ENCODE data around the gene LRCH1. TPM values are rescaled to one million over a fixed set of nuclear protein-coding genes. Genes with fewer than 3 reads are reported as not detected.

The LRCH1 gene
- total and polyA plus RNA-seq, 2 experiments from 2014 or later, result 4.7 to 5.0 TPM

- no peak overlapping the region for H3K4me2 ChIP-seq (ENCODE audit: unreplicated experiment)
- no peak overlapping the region for H2AFZ ChIP-seq
- H3K4me3 ChIP-seq, result no peak overlapping the region
Observed at GRCh38 chr13:46571189-46571908, 18.4 kb downstream of the LRCH1 start.

GRCh38 chr13:46571909-46572595 lies 19.1 kb downstream of the LRCH1 start:
- Histone ChIP-seq H3F3A (ENCODE audit: insufficient read depth) (peaks cover 25% of the 10 kb centered on the region), H2AFZ (no peak overlapping the region), H3K36me3 (ENCODE audit: low read depth) (no peaks in the 10 kb centered on the region), H4K20me1 (ENCODE audit: insufficient read depth) (0 out of 2 replicates have a peak, but pooled peaks cover 3% of the 10 kb centered on the region), H3K4me1 (ENCODE audit: insufficient read depth) (peaks cover 29% of the 10 kb centered on the region), H3K9ac (no peak overlapping the region), H3K27me3 (replicated peaks; ENCODE audit: insufficient read depth) (no peaks in the 10 kb centered on the region), H3K4me3 (no peak overlapping the region), H3K79me2 (ENCODE audit: insufficient read depth) (peaks cover 85% of the 10 kb centered on the region), H3K9me3 (ENCODE audit: low read depth) (no peaks in the 10 kb centered on the region), H3K4me2 (ENCODE audit: unreplicated experiment) (no peak overlapping the region), H3K27ac (no peak overlapping the region), H3K9me2 (ENCODE audit: insufficient read depth) (no peaks in the 10 kb centered on the region)
- DNase-seq, result no peak
- in situ Hi-C loops (cut with MboI), result no loop called here
- TF ChIP-seq EZH2 (IDR thresholded peaks at IDR 0.05; ENCODE audit: insufficient read depth, poor library complexity, severe bottlenecking) (no peak), EZH2phosphoT487 (IDR thresholded peaks at IDR 0.05; ENCODE audit: insufficient read depth, low read depth) (no peak)
- WGBS, 2 experiments (ENCODE audit: low coverage in 1 of 2, low lambda C conversion rate in 2 of 2, missing lambda C conversion rate in 2 of 2), result 94 to 100% methylated on average over 4 to 7 of the region's 7 CpGs

More at GRCh38 chr13:46571189-46571908, 18.4 kb downstream of the LRCH1 start:
- Histone ChIP-seq H3K4me1 (ENCODE audit: insufficient read depth) (peaks cover 24% of the 10 kb centered on the region), H4K20me1 (ENCODE audit: insufficient read depth) (0 out of 2 replicates have a peak, but pooled peaks cover 3% of the 10 kb centered on the region), H3K27ac (no peak overlapping the region), H3K9me2 (ENCODE audit: insufficient read depth) (no peaks in the 10 kb centered on the region), H3K9ac (no peak overlapping the region), H3K79me2 (ENCODE audit: insufficient read depth) (peaks cover 85% of the 10 kb centered on the region), H3F3A (ENCODE audit: insufficient read depth) (peaks cover 18% of the 10 kb centered on the region), H3K9me3 (ENCODE audit: low read depth) (no peaks in the 10 kb centered on the region), H3K36me3 (ENCODE audit: low read depth) (no peaks in the 10 kb centered on the region), H3K27me3 (replicated peaks; ENCODE audit: insufficient read depth) (no peaks in the 10 kb centered on the region)
- no peak for TF ChIP-seq EZH2 (IDR thresholded peaks at IDR 0.05; ENCODE audit: insufficient read depth, poor library complexity, severe bottlenecking)
- no peak for TF ChIP-seq EZH2phosphoT487 (IDR thresholded peaks at IDR 0.05; ENCODE audit: insufficient read depth, low read depth)
- DNase-seq, result peak; percentile 62
- in situ Hi-C loops (cut with MboI), result no loop called here
- WGBS, 2 experiments (ENCODE audit: low coverage in 1 of 2, low lambda C conversion rate in 2 of 2, missing lambda C conversion rate in 2 of 2), result 74 to 77% methylated on average over 10 to 11 of the region's 11 CpGs

- H3K9me3 ChIP-seq (ENCODE audit: low read depth), result no peaks in the 10 kb centered on the region
- peaks cover 85% of the 10 kb centered on the region for H3K79me2 ChIP-seq (ENCODE audit: insufficient read depth)
- TF ChIP-seq EZH2 (IDR thresholded peaks at IDR 0.05; ENCODE audit: insufficient read depth, poor library complexity, severe bottlenecking) (no peak), EZH2phosphoT487 (IDR thresholded peaks at IDR 0.05; ENCODE audit: insufficient read depth, low read depth) (no peak)
- 0 out of 2 replicates have a peak, but pooled peaks cover 7% of the 10 kb centered on the region for H4K20me1 ChIP-seq (ENCODE audit: insufficient read depth)
- H3K27ac ChIP-seq, result no peak overlapping the region
- H3K4me1 ChIP-seq (ENCODE audit: insufficient read depth), result peaks cover 36% of the 10 kb centered on the region
- H3K36me3 ChIP-seq (ENCODE audit: low read depth), result no peaks in the 10 kb centered on the region
- 99% methylated on average over 6 of the region's 6 CpGs for WGBS, 2 experiments (ENCODE audit: low coverage in 1 of 2, low lambda C conversion rate in 2 of 2, missing lambda C conversion rate in 2 of 2)
- H3K9me2 ChIP-seq (ENCODE audit: insufficient read depth), result no peaks in the 10 kb centered on the region
- no peak overlapping the region for H2AFZ ChIP-seq
- H3K4me3 ChIP-seq, result no peak overlapping the region
- H3K27me3 ChIP-seq (replicated peaks; ENCODE audit: insufficient read depth), result no peaks in the 10 kb centered on the region
- no peak overlapping the region for H3K4me2 ChIP-seq (ENCODE audit: unreplicated experiment)
- no peak for DNase-seq
- in situ Hi-C loops (cut with MboI), result no loop called here
- no peak overlapping the region for H3K9ac ChIP-seq
- peaks cover 33% of the 10 kb centered on the region for H3F3A ChIP-seq (ENCODE audit: insufficient read depth)
Observed at GRCh38 chr13:46572752-46573431, 19.9 kb downstream of the LRCH1 start.

GRCh38 chr13:46575301-46575771 lies 22.4 kb downstream of the LRCH1 start:
- H3K36me3 ChIP-seq (ENCODE audit: low read depth), result no peaks in the 10 kb centered on the region
- peak overlapping the region; percentile 42 for H3K4me3 ChIP-seq
- WGBS, 2 experiments (ENCODE audit: low coverage in 1 of 2, low lambda C conversion rate in 2 of 2, missing lambda C conversion rate in 2 of 2), result 24 to 27% methylated on average over 3 of the region's 3 CpGs
- H3F3A ChIP-seq (ENCODE audit: insufficient read depth), result peaks cover 46% of the 10 kb centered on the region
- H3K4me1 ChIP-seq (ENCODE audit: insufficient read depth), result peaks cover 45% of the 10 kb centered on the region
- H3K9me2 ChIP-seq (ENCODE audit: insufficient read depth), result no peaks in the 10 kb centered on the region
- H2AFZ ChIP-seq, result no peak overlapping the region
- TF ChIP-seq EZH2phosphoT487 (IDR thresholded peaks at IDR 0.05; ENCODE audit: insufficient read depth, low read depth) (no peak), EZH2 (IDR thresholded peaks at IDR 0.05; ENCODE audit: insufficient read depth, poor library complexity, severe bottlenecking) (no peak)
- peaks cover 74% of the 10 kb centered on the region for H3K79me2 ChIP-seq (ENCODE audit: insufficient read depth)
- H4K20me1 ChIP-seq (ENCODE audit: insufficient read depth), result 0 out of 2 replicates have a peak, but pooled peaks cover 4% of the 10 kb centered on the region
- H3K9ac ChIP-seq, result peak overlapping the region; percentile 41; the same call in 1 of the 2 replicates
- no peaks in the 10 kb centered on the region for H3K27me3 ChIP-seq (replicated peaks; ENCODE audit: insufficient read depth)
- in situ Hi-C loops (cut with MboI), result no loop called here
- peak overlapping the region; percentile 75 for H3K4me2 ChIP-seq (ENCODE audit: unreplicated experiment)
- peak overlapping the region; percentile 68 for H3K27ac ChIP-seq
- DNase-seq, result peak; percentile 68
- no peaks in the 10 kb centered on the region for H3K9me3 ChIP-seq (ENCODE audit: low read depth)
